Progenitor cell of endocrine pancreas (in vitro differentiated cells): ENCODE measurements around the gene ZNF547. TPM values are rescaled to one million over a fixed set of nuclear protein-coding genes. Genes with fewer than 3 reads are reported as not detected.

Experiments used
- DNase-seq: peaks from one replicate; pipeline ENCODE4 v3.0.0; 2021; ENCODE audit warnings: low spot score; ENCODE audit not compliant: unreplicated experiment
- H3K27ac Mint-ChIP-seq: 2 replicates; pipeline ENCODE4 v1.8.0; 2021; ENCODE audit warnings: mild to moderate bottlenecking, moderate library complexity, mixed read lengths
- H3K27me3 Mint-ChIP-seq: 2 replicates; pipeline ENCODE4 v1.8.0; 2021; ENCODE audit warnings: mixed read lengths
- H3K36me3 Mint-ChIP-seq: 2 replicates; pipeline ENCODE4 v1.8.0; 2022; ENCODE audit warnings: mixed read lengths; ENCODE audit not compliant: insufficient read depth
- H3K4me1 Mint-ChIP-seq: 2 replicates; pipeline ENCODE4 v1.8.0; 2021; ENCODE audit warnings: low read depth, mixed read lengths
- H3K4me3 Mint-ChIP-seq: 2 replicates; pipeline ENCODE4 v1.8.0; 2021; ENCODE audit warnings: low read depth, mild to moderate bottlenecking, moderate library complexity, mixed read lengths
- H3K9me3 Mint-ChIP-seq: 2 replicates; pipeline ENCODE4 v1.8.0; 2021; ENCODE audit warnings: low read depth, mixed read lengths
- CTCF ChIP-seq: fragments of 200-600 bp; sonication (generic); IDR thresholded peaks from one replicate; pipeline ENCODE4 v1.5.0; 2021; ENCODE audit warnings: antibody characterized with exemption, mild to moderate bottlenecking; ENCODE audit not compliant: unreplicated experiment
- total RNA-seq: library from RNA; stranded (reverse); gene quantifications from 2 replicates; pipeline ENCODE4 v1.2.1, GENCODE V29; 2021

Gene ZNF547
- total RNA-seq, 1 donor from 2014 or later, result 5.7 TPM

GRCh38 chr19:57338877-57339276 lies 24.5 kb upstream of the ZNF547 start:
- peaks cover 2% of the 10 kb centered on the region for H3K4me1 Mint-ChIP-seq
- no peaks in the 10 kb centered on the region for H3K9me3 Mint-ChIP-seq
- H3K27me3 Mint-ChIP-seq, result peaks cover 15% of the 10 kb centered on the region
- H3K36me3 Mint-ChIP-seq, result no peaks in the 10 kb centered on the region
- no peak for DNase-seq
- TF ChIP-seq CTCF, result no peak
- H3K4me3 Mint-ChIP-seq, result no peak overlapping the region
- H3K27ac Mint-ChIP-seq, result no peak overlapping the region

GRCh38 chr19:57342582-57342981 lies 20.8 kb upstream of the ZNF547 start:
- no peak overlapping the region for H3K4me3 Mint-ChIP-seq
- H3K4me1 Mint-ChIP-seq, result no peaks in the 10 kb centered on the region
- no peak for TF ChIP-seq CTCF
- no peak overlapping the region for H3K27ac Mint-ChIP-seq
- H3K9me3 Mint-ChIP-seq, result no peaks in the 10 kb centered on the region
- no peak for DNase-seq
- H3K36me3 Mint-ChIP-seq, result no peaks in the 10 kb centered on the region
- H3K27me3 Mint-ChIP-seq, result peaks cover 42% of the 10 kb centered on the region

GRCh38 chr19:57348136-57348535 lies 15.2 kb upstream of the ZNF547 start:
- Mint-ChIP-seq H3K27ac (no peak overlapping the region), H3K4me1 (peaks cover 22% of the 10 kb centered on the region), H3K36me3 (peaks cover 4% of the 10 kb centered on the region), H3K9me3 (no peaks in the 10 kb centered on the region), H3K27me3 (peaks cover 38% of the 10 kb centered on the region), H3K4me3 (no peak overlapping the region)
- TF ChIP-seq CTCF, result no peak
- no peak for DNase-seq

- H3K4me1 Mint-ChIP-seq, result peaks cover 26% of the 10 kb centered on the region
- peak; percentile 71 for DNase-seq
- no peaks in the 10 kb centered on the region for H3K9me3 Mint-ChIP-seq
- peaks cover 23% of the 10 kb centered on the region for H3K36me3 Mint-ChIP-seq
- TF ChIP-seq CTCF, result no peak
- H3K4me3 Mint-ChIP-seq, result peak within 1 kb of the TSS; percentile 97
- H3K27ac Mint-ChIP-seq, result peak within 1 kb of the TSS; percentile 94
- H3K27me3 Mint-ChIP-seq, result peaks cover 17% of the 10 kb centered on the region
Observed at GRCh38 chr19:57350877-57351805, 12.2 kb upstream of the ZNF547 start, which contains the start of gene ZNF304. Gene ZNF304 (plus strand): TSS chr19:57351271. CDS start chr19:57351665, 394 bp downstream.

- peak overlapping the region; percentile 94 for H3K27ac Mint-ChIP-seq
- peaks cover 26% of the 10 kb centered on the region for H3K4me1 Mint-ChIP-seq
- TF ChIP-seq CTCF, result no peak
- H3K27me3 Mint-ChIP-seq, result peaks cover 11% of the 10 kb centered on the region
- no peak for DNase-seq
- H3K36me3 Mint-ChIP-seq, result peaks cover 31% of the 10 kb centered on the region
- peak overlapping the region; percentile 97 for H3K4me3 Mint-ChIP-seq
- no peaks in the 10 kb centered on the region for H3K9me3 Mint-ChIP-seq
Observed at GRCh38 chr19:57351867-57352266, 11.5 kb upstream of the ZNF547 start.
